Osteocyte (in vitro differentiated cells): ENCODE data around the gene POM121C. TPM values are rescaled to one million over a fixed set of nuclear protein-coding genes. Genes with fewer than 3 reads are reported as not detected.
A peak's percentile ranks its signal among the peaks of the same experiment; 100 is the strongest.
"Not testable (repeated sequence)": the region's sequence is repeated elsewhere in the genome, so short reads cannot be mapped to it uniquely, and the experiment has no call there.

Experiments
- DNase-seq: peaks from one replicate; pipeline ENCODE4 v3.0.0; 2021; ENCODE audit warnings: mixed read lengths; ENCODE audit not compliant: unreplicated experiment; ENCODE audit errors: extremely low spot score
- H3K27ac Mint-ChIP-seq: one replicate; pipeline ENCODE4 v1.8.0; 2021; ENCODE audit warnings: mild to moderate bottlenecking, mixed read lengths; ENCODE audit not compliant: unreplicated experiment
- H3K27me3 Mint-ChIP-seq: one replicate; pipeline ENCODE4 v1.8.0; 2021; ENCODE audit warnings: mixed read lengths; ENCODE audit not compliant: unreplicated experiment
- H3K36me3 Mint-ChIP-seq: one replicate; pipeline ENCODE4 v1.8.0; 2021; ENCODE audit warnings: mixed read lengths; ENCODE audit not compliant: unreplicated experiment
- H3K4me1 Mint-ChIP-seq: one replicate; pipeline ENCODE4 v1.8.0; 2021; ENCODE audit warnings: mixed read lengths; ENCODE audit not compliant: unreplicated experiment
- H3K4me3 Mint-ChIP-seq: one replicate; pipeline ENCODE4 v1.8.0; 2021; ENCODE audit warnings: mild to moderate bottlenecking, moderate library complexity, mixed read lengths; ENCODE audit not compliant: unreplicated experiment
- H3K9me3 Mint-ChIP-seq: one replicate; pipeline ENCODE4 v1.8.0; 2021; ENCODE audit warnings: mixed read lengths; ENCODE audit not compliant: unreplicated experiment
- total RNA-seq: library from RNA; stranded (reverse); gene quantifications from 2 replicates; pipeline ENCODE4 v1.2.1, GENCODE V29; 2021

POM121C gene
- total RNA-seq, 1 donor from 2014 or later, result 44.3 TPM

DNA sequence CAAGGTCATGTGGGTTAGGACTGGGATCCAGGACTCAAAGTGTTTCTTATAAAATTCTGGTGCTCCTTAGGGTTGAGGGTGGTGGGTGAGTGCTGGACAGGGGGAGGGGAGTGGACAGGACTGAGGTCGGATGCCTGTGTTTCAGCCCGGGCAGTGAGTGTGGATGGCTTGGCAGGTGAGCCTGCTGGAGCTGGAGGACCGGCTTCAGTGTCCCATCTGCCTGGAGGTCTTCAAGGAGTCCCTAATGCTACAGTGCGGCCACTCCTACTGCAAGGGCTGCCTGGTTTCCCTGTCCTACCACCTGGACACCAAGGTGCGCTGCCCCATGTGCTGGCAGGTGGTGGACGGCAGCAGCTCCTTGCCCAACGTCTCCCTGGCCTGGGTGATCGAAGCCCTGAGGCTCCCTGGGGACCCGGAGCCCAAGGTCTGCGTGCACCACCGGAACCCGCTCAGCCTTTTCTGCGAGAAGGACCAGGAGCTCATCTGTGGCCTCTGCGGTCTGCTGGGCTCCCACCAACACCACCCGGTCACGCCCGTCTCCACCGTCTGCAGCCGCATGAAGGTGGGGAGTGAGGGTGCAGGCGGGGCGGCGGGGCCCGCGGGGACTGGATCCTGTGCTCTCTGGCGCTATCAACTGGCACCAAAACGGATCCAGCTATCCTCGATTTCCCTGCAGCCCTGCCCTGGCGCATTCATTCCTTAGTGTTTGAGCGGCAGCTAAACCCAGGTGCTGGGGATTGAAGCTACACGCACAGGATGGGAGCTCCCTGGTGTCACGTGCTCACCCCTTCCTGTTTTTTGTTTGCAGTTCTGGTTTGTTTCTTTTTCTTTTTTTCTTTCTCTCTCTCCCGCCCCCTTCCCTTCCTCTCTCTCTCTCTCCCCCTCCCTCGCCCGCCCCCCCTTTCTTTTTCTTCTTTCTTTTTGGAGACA is 87.1 kb downstream of the POM121C start:
- H3K27me3 Mint-ChIP-seq, H3K27ac Mint-ChIP-seq, H3K4me1 Mint-ChIP-seq, H3K4me3 Mint-ChIP-seq, H3K36me3 Mint-ChIP-seq, H3K9me3 Mint-ChIP-seq: not testable (repeated sequence)
- DNase-seq, result peak; percentile 44

DNA sequence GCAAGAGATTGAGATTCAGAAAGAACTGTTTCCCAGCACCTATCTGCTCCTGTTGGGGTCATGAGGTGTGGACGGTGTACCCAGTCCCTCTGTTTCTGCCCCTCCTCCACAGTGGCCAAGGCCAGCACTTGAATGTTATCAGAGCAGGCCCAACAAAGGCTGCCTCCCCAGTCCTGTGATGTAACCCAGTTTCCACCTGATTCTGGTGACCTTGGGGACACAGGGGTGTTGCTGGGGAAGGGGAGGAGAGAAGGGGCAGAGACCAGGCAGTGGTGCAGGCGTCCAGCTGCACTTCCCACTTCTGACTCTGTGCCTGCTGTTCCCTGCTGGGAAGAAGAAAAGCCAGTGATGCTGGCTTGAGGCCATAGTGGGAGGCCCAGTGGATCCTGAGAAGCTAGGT is 88.2 kb downstream of the POM121C start:
- H3K4me1 Mint-ChIP-seq, H3K9me3 Mint-ChIP-seq, DNase-seq, H3K36me3 Mint-ChIP-seq, H3K27me3 Mint-ChIP-seq, H3K4me3 Mint-ChIP-seq, H3K27ac Mint-ChIP-seq: not testable (repeated sequence)

DNA sequence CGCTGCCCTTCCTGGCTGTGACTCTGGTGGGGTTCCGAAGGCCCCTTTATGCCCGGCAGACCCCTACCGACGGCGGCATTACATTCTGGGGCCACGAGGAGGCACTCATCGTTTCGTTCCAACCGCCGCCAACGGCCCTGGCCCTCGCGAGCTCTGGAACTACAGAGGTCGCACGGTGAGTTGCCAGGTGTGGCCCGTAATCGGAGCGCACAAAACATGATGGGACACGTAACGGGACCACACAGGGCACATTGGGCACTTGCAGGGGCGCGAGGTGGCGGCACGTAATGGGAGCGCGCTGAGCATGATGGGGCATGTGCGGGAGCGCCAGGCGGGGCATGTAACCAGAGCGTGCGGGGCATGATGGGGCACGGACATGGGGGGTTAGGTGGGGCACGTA is 90.8 kb downstream of the POM121C start, which contains the start of gene TRIM73:
TRIM73 (plus strand) TSS at position 301 of the 400 bp plus-strand sequence. CDS start 3,305 bp downstream, outside the sequence.
- H3K4me3 Mint-ChIP-seq, H3K4me1 Mint-ChIP-seq, H3K27me3 Mint-ChIP-seq, H3K27ac Mint-ChIP-seq, H3K36me3 Mint-ChIP-seq, H3K9me3 Mint-ChIP-seq: not testable (repeated sequence)
- DNase-seq, result peak; percentile 30

DNA sequence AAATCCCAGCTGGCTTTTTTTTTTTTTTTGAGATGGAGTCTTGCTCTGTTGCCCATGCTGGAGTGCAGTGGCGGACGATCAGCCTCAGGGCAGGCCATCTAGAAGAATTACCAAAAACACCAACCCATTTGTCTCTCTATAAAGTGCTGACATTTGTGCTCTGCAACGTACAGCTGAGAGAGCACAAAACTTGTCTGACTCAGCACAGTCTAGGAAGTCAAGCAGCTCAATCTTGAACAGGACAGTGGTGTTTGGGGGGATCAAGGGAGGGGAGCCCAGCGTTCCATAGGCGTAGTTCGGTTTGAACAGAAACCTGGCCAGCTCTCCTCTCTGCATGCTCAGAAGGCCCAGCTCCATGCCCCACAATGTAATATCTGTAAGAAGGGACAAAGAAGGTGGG is 92.9 kb downstream of the POM121C start:
- not testable (repeated sequence) for H3K4me3 Mint-ChIP-seq, H3K4me1 Mint-ChIP-seq, H3K36me3 Mint-ChIP-seq, H3K27ac Mint-ChIP-seq, DNase-seq, H3K9me3 Mint-ChIP-seq, H3K27me3 Mint-ChIP-seq

DNA sequence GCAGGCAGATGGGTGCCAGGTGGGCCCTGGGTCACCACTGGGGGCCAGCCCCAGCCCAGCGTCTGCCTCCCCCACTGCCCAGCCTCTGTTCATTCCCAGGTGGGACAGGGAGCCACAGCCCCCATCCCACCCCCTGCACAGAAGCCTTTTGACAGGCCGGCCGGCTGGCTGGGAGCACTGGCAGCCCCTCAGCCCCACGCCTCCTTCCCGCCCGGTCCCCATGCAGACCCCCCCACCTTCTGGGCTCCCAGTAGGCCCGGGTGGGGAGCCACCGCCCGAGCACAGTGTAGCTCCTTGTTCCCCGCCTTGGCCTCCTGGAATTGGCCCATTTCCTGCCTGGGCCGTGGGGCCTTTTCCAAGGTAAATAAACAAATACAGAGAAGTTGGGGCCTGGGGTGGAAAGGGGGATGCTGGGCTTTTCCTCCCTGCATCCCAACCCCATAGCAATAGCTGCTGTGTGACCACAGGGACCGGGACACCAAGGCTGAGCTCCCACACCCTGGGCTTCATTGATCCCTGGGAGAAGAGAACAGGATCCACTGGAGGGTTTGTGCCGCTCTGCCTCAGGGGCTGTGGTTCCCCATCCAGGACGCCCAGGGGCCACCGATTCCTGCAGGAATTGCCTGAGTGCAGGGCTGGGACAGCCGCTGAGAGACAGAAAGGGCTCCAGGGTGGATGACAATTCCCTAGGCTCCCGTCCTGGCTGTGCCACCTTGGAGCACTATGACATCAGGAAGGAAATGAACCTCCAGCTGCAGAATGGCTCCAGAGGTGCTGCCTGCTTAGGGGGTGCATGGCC is 111.4 kb downstream of the POM121C start:
- not testable (repeated sequence) for H3K4me1 Mint-ChIP-seq, H3K27me3 Mint-ChIP-seq, H3K9me3 Mint-ChIP-seq, H3K36me3 Mint-ChIP-seq, DNase-seq, H3K4me3 Mint-ChIP-seq, H3K27ac Mint-ChIP-seq

DNA sequence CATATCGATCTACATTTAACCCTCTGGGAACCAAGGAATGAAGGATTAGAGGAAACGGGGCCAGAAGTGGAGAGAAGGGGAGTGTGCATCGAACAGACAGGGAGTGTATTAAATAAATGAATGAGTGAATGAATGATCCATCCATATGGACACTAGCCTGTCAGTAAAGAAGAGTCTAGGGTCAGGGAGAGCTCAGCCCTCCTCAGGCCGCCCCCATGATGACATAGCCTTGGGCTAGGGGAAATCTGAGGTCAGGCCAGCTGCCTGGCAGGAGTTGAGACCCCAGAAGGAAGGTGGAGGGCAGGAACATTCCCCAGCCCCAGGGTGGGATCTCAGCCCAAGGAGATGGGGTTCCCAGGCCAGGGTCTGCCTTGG is 112.0 kb downstream of the POM121C start:
- not testable (repeated sequence) for H3K27ac Mint-ChIP-seq, DNase-seq, H3K9me3 Mint-ChIP-seq, H3K4me3 Mint-ChIP-seq, H3K4me1 Mint-ChIP-seq, H3K36me3 Mint-ChIP-seq, H3K27me3 Mint-ChIP-seq

DNA sequence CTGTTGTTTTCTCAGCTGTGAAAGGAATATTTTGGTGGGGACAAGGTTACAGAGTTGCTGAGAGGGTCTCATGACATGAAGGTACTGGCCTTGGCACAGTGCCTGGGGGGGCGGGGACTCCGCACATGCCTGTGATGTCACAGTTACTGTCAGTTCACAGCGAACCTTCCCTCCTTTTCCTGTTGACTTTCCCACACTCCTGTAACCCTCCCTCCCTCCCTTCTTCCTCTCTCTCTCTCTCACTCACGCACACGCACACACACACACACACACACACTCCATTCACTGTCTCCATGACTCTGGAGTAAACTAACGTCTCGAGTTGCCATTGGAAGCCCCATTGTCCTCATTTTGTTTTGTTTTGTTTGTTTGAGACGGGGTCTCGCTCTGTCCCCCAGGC is 118.8 kb downstream of the POM121C start:
- H3K4me1 Mint-ChIP-seq, H3K4me3 Mint-ChIP-seq, DNase-seq, H3K36me3 Mint-ChIP-seq, H3K27ac Mint-ChIP-seq, H3K27me3 Mint-ChIP-seq, H3K9me3 Mint-ChIP-seq: not testable (repeated sequence)

Other genes with a start within 250 kb of the POM121C start
- gene TRIM73, start 90.7 kb downstream of the POM121C start, total RNA-seq, result 3.2 and 7.4 TPM in 2 replicates
- not detected in 2 replicates for gene SPDYE5, start 6.0 kb upstream of the POM121C start, total RNA-seq